Peyer's patch (tissue), 4 donors: ENCODE results near the gene LIFR. TPM values are rescaled to one million over a fixed set of nuclear protein-coding genes. Genes with fewer than 3 reads are reported as not detected.

ENCODE experiments used
- DNase-seq, 3 donors: peaks; one replicate each; pipeline ENCODE4 v3.0.0-alpha.2; 2017 to 2019
- H3K27ac ChIP-seq, 4 donors: fragments of 200-600 bp; sonication (generic); one replicate each; pipeline ENCODE4 v1.5.1; 2016 to 2019
- H3K27me3 ChIP-seq, 2 donors: fragments of 200-600 bp; sonication (generic); one replicate each; pipeline ENCODE4 v1.5.1; 2019
- H3K36me3 ChIP-seq, 3 donors: fragments of 200-600 bp; sonication (generic); one replicate each; pipeline ENCODE4 v1.5.1; 2016 to 2019
- H3K4me1 ChIP-seq, 4 donors: fragments of 200-600 bp; sonication (generic); one replicate each; pipeline ENCODE4 v1.5.1; 2016 to 2019
- H3K4me3 ChIP-seq, 4 donors: fragments of 200-600 bp; sonication (generic); 1 replicate in 3 of 4; 2 replicates in 1 of 4; pipeline ENCODE4 v1.5.1; 2016 to 2019; ENCODE audit warnings: mild to moderate bottlenecking in 1 of 4
- H3K9me3 ChIP-seq, 4 donors: fragments of 200-600 bp; sonication (generic); one replicate each; pipeline ENCODE4 v1.5.1; 2016 to 2019; ENCODE audit warnings: mild to moderate bottlenecking in 1 of 4
- POLR2A ChIP-seq, 2 donors: fragments of 450-650 bp; IDR thresholded peaks; one replicate each; pipeline ENCODE4 v1.5.1; 2017; ENCODE audit warnings: antibody characterized with exemption in 2 of 2, mild to moderate bottlenecking in 2 of 2, moderate library complexity in 2 of 2
- total RNA-seq, 4 donors: library from RNA; depleted of rRNA; stranded (reverse); fragments of >200 nt; gene quantifications; one replicate each; pipeline ENCODE4 v1.1.0, GENCODE V29; 2016
- TF ChIP-seq, protein P1 (sequence below), 6 experiments: fragments of 450-650 bp in 4 of 6; fragments of 200-600 bp in 2 of 6; sonication (generic) in 1 of 6; IDR thresholded peaks; one replicate each; pipeline ENCODE4 v1.5.1; 2017 to 2019; ENCODE audit warnings: antibody characterized with exemption in 6 of 6, mild to moderate bottlenecking in 3 of 6, moderate library complexity in 1 of 6

LIFR gene
- total RNA-seq, 4 donors from 2014 or later = 10.7 to 98.2 (median 19.9) TPM

GRCh38 chr5:38529955-38530646 lies 26.3 kb downstream of the LIFR start:
- H3K9me3 ChIP-seq = no peaks in the 10 kb centered on the region
- H3K27ac ChIP-seq = no peak overlapping the region
- H3K4me3 ChIP-seq = no peak overlapping the region
- no peaks in the 10 kb centered on the region for H3K4me1 ChIP-seq
- no peak for DNase-seq
- TF ChIP-seq POLR2A (IDR thresholded peaks at IDR 0.05) = no peak
- TF ChIP-seq, protein P1, sequence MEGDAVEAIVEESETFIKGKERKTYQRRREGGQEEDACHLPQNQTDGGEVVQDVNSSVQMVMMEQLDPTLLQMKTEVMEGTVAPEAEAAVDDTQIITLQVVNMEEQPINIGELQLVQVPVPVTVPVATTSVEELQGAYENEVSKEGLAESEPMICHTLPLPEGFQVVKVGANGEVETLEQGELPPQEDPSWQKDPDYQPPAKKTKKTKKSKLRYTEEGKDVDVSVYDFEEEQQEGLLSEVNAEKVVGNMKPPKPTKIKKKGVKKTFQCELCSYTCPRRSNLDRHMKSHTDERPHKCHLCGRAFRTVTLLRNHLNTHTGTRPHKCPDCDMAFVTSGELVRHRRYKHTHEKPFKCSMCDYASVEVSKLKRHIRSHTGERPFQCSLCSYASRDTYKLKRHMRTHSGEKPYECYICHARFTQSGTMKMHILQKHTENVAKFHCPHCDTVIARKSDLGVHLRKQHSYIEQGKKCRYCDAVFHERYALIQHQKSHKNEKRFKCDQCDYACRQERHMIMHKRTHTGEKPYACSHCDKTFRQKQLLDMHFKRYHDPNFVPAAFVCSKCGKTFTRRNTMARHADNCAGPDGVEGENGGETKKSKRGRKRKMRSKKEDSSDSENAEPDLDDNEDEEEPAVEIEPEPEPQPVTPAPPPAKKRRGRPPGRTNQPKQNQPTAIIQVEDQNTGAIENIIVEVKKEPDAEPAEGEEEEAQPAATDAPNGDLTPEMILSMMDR (IDR thresholded peaks at IDR 0.05) = no peak
- H3K36me3 ChIP-seq = no peaks in the 10 kb centered on the region
- no peaks in the 10 kb centered on the region for H3K27me3 ChIP-seq

DNA sequence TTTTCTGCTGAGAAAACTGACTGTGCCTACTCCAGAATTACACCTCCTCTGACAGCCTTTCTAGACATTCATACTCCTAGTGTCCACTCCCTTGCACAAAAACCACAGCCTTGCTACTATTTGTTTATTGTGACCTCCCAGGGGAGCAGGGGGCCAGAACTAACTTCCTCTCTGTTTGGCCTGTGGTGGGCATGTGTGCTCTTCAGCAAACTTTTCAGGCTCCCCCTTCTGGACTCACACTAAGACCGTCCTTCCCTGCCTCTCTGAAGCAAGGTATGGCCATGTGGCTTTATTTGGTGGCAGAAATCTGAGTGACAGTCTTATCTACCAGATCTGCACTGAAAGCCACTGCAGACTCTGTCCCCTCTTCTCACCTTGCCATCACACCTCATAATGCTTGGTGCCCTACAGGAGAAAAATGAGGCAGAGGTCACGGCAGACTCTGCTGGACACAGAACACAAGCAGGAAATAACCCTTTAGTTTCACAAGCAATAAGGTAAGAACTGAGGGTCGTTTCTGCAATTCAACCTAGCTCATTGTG lies 28.2 kb downstream of the LIFR start:
- Histone ChIP-seq H3K27ac (no peak overlapping the region), H3K27me3 (no peaks in the 10 kb centered on the region), H3K4me3 (no peak overlapping the region), H3K9me3 (no peaks in the 10 kb centered on the region), H3K36me3 (no peaks in the 10 kb centered on the region), H3K4me1 (no peaks in the 10 kb centered on the region)
- no peak for DNase-seq
- TF ChIP-seq, protein P1 (IDR thresholded peaks at IDR 0.05) = no peak
- TF ChIP-seq POLR2A (IDR thresholded peaks at IDR 0.05) = no peak

DNA sequence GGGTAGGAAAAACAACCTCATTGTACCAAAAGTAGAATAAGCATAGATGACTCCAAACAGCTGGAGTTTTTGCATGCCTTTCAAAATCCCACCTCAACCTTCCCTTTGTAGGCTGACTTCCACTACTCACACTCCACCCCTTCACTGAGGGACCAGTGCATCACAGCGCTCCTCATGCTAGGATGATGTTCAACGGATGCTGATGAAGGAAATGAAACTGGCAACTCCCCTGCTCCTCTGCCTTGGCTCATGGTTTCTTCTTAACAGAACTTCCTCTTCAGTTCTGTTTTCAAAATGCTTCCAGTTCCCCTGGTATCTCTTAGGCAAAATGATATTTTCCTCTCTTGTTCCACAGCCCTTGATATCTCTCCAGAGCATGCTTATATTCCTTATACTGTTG lies 29.0 kb downstream of the LIFR start:
- no peak overlapping the region for H3K27ac ChIP-seq
- H3K4me1 ChIP-seq = no peaks in the 10 kb centered on the region
- DNase-seq = no peak
- TF ChIP-seq, protein P1 (IDR thresholded peaks at IDR 0.05) = no peak
- TF ChIP-seq POLR2A (IDR thresholded peaks at IDR 0.05) = no peak
- H3K4me3 ChIP-seq = no peak overlapping the region
- no peaks in the 10 kb centered on the region for H3K36me3 ChIP-seq
- no peaks in the 10 kb centered on the region for H3K9me3 ChIP-seq
- no peaks in the 10 kb centered on the region for H3K27me3 ChIP-seq

GRCh38 chr5:38524022-38524421 lies 32.4 kb downstream of the LIFR start:
- H3K4me3 ChIP-seq = no peak overlapping the region
- H3K36me3 ChIP-seq = peaks cover 0 to 10% (median 0%) of the 10 kb centered on the region in 3 donors
- DNase-seq = no peak
- no peak for TF ChIP-seq POLR2A (IDR thresholded peaks at IDR 0.05)
- TF ChIP-seq, protein P1 (IDR thresholded peaks at IDR 0.05) = no peak
- no peaks in the 10 kb centered on the region for H3K4me1 ChIP-seq
- no peak overlapping the region for H3K27ac ChIP-seq
- H3K9me3 ChIP-seq = no peaks in the 10 kb centered on the region
- no peaks in the 10 kb centered on the region for H3K27me3 ChIP-seq

GRCh38 chr5:38519476-38519875 lies 37.0 kb downstream of the LIFR start:
- no peak for DNase-seq
- no peaks in the 10 kb centered on the region for H3K4me1 ChIP-seq
- H3K27me3 ChIP-seq = no peaks in the 10 kb centered on the region
- TF ChIP-seq, protein P1 (IDR thresholded peaks at IDR 0.05) = no peak
- no peak for TF ChIP-seq POLR2A (IDR thresholded peaks at IDR 0.05)
- H3K4me3 ChIP-seq = no peak overlapping the region
- no peaks in the 10 kb centered on the region for H3K9me3 ChIP-seq
- peaks cover 0 to 10% (median 0%) of the 10 kb centered on the region in 3 donors for H3K36me3 ChIP-seq
- H3K27ac ChIP-seq = no peak overlapping the region
